Gastroesophageal sphincter (tissue), 3 donors: ENCODE measurements around the gene SAMD1.
A peak's percentile ranks its signal among the peaks of the same experiment; 100 is the strongest.

Source experiments
- POLR2A ChIP-seq, 2 donors: fragments of 450-650 bp; IDR thresholded peaks; one replicate each; pipeline ENCODE4 v1.6.1; 2017; ENCODE audit warnings: antibody characterized with exemption in 2 of 2, mild to moderate bottlenecking in 2 of 2, moderate library complexity in 1 of 2
- TF ChIP-seq, protein P1 (sequence below), 4 experiments: fragments of 200-600 bp in 2 of 4; fragments of 450-650 bp in 2 of 4; sonication (generic) in 1 of 4; IDR thresholded peaks; one replicate each; pipeline ENCODE4 v1.5.1; 2017 to 2019; ENCODE audit warnings: antibody characterized with exemption in 4 of 4, mild to moderate bottlenecking in 2 of 4, moderate library complexity in 2 of 4

DNA sequence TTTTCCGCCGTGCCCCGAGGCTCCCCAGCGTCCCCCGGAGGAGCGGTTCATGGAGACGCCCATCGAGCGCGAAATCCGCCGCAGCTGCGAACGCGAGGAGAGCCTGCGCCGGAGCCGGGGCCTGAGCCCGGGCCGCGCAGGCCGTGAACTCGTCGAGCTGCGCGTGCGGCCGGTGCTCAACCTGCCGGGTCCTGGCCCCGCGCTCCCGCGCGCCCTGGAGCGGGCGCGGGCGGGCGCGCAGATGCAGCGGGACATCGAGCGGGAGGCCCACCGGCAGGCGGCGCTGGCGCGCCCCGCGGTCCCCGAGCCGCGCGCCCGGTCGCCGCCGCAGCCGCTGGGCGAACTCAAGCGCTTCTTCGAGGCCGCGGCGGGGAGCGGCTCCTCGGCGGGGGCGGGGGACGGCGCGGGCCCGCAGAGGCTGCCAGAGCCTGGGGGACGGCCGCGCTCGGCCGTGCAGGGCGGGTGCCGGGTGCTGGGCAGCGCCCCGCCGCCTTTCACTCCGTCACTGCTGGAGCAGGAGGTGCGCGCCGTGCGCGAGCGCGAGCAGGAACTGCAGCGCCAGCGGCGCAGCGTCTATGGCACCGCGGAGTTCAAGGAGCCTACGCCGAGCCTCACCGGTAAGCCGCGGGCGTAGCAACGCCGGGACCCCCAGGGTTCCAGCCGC is 17.2 kb downstream of the SAMD1 start:
- TF ChIP-seq, protein P1, sequence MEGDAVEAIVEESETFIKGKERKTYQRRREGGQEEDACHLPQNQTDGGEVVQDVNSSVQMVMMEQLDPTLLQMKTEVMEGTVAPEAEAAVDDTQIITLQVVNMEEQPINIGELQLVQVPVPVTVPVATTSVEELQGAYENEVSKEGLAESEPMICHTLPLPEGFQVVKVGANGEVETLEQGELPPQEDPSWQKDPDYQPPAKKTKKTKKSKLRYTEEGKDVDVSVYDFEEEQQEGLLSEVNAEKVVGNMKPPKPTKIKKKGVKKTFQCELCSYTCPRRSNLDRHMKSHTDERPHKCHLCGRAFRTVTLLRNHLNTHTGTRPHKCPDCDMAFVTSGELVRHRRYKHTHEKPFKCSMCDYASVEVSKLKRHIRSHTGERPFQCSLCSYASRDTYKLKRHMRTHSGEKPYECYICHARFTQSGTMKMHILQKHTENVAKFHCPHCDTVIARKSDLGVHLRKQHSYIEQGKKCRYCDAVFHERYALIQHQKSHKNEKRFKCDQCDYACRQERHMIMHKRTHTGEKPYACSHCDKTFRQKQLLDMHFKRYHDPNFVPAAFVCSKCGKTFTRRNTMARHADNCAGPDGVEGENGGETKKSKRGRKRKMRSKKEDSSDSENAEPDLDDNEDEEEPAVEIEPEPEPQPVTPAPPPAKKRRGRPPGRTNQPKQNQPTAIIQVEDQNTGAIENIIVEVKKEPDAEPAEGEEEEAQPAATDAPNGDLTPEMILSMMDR (IDR thresholded peaks at IDR 0.05) = peak in 3 of 4 experiments; percentile 39 to 95 (median 86)
- peak; percentile 53 to 72 for TF ChIP-seq POLR2A (IDR thresholded peaks at IDR 0.05)
